ENCODE data around the gene DAAM2. TPM values are rescaled to one million over a fixed set of nuclear protein-coding genes. Genes with fewer than 3 reads are reported as not detected.

Gene DAAM2
- polyA plus RNA-seq, 3 donors: not detected

GRCh38 chr6:39834866-39835265 lies 42.7 kb downstream of the DAAM2 start:
- no peak overlapping the region for H2AFZ ChIP-seq (ENCODE audit: insufficient read depth, low read depth, low read length, poor library complexity, severe bottlenecking)
- no peaks in the 10 kb centered on the region for H4K20me1 ChIP-seq (ENCODE audit: insufficient read depth, low read length)
- no peaks in the 10 kb centered on the region for H3K36me3 ChIP-seq (replicated peaks in 1 of 2; ENCODE audit: control insufficient read depth in 1 of 2, insufficient read depth in 2 of 2, low read length in 2 of 2)
- Mint-ChIP-seq H3K4me3 (no peak overlapping the region), H3K27me3 (ENCODE audit: low read depth in 3 of 3) (peaks cover 1 to 10% (median 10%) of the 10 kb centered on the region in 3 donors), H3K9me3 (peaks cover 0 to 1% (median 0%) of the 10 kb centered on the region in 7 donors), H3K27ac (no peak overlapping the region), H3K36me3 (no peaks in the 10 kb centered on the region), H3K4me1 (no peaks in the 10 kb centered on the region)
- TF ChIP-seq CTCF (IDR thresholded peaks at IDR 0.05): no peak
- H3K9me3 ChIP-seq (replicated peaks in 1 of 2; ENCODE audit: control insufficient read depth in 1 of 2, insufficient read depth in 1 of 2, low read length in 2 of 2): no peaks in the 10 kb centered on the region
- no peak overlapping the region for H3K4me2 ChIP-seq (replicated peaks; ENCODE audit: extremely low read depth, low read length, poor library complexity, severe bottlenecking)
- H3K4me3 ChIP-seq (replicated peaks in 1 of 3; ENCODE audit: low read depth in 2 of 3, low read length in 3 of 3): no peak overlapping the region
- no peak overlapping the region for H3K27ac ChIP-seq (ENCODE audit: low read depth in 1 of 2, low read length in 2 of 2)
- no peaks in the 10 kb centered on the region for H3K27me3 ChIP-seq (ENCODE audit: control insufficient read depth in 2 of 2, insufficient read depth in 2 of 2, low read length in 2 of 2)
- no peaks in the 10 kb centered on the region for H3K4me1 ChIP-seq (ENCODE audit: control insufficient read depth in 1 of 2, insufficient read depth in 2 of 2, low read length in 2 of 2)
- no peaks in the 10 kb centered on the region for H3K79me2 ChIP-seq (ENCODE audit: insufficient read depth, low read length)
- intact Hi-C loops (cut with micrococcal nuclease): no loop called here
- WGBS (ENCODE audit: insufficient coverage): 93% methylated on average over 3 of the region's 5 CpGs
- DNase-seq: no peak
- H3K9ac ChIP-seq (ENCODE audit: insufficient read depth, low read length, poor library complexity, severe bottlenecking): no peak overlapping the region

- no peaks in the 10 kb centered on the region for H3K4me1 ChIP-seq (ENCODE audit: control insufficient read depth in 1 of 2, insufficient read depth in 2 of 2, low read length in 2 of 2)
- no peak for DNase-seq
- Mint-ChIP-seq H3K9me3 (peaks cover 0 to 1% (median 0%) of the 10 kb centered on the region in 7 donors), H3K27ac (no peak overlapping the region), H3K4me1 (no peaks in the 10 kb centered on the region), H3K36me3 (no peaks in the 10 kb centered on the region), H3K4me3 (no peak overlapping the region), H3K27me3 (ENCODE audit: low read depth in 3 of 3) (peaks cover 1 to 11% (median 10%) of the 10 kb centered on the region in 3 donors)
- H3K9me3 ChIP-seq (replicated peaks in 1 of 2; ENCODE audit: control insufficient read depth in 1 of 2, insufficient read depth in 1 of 2, low read length in 2 of 2): no peaks in the 10 kb centered on the region
- no peak overlapping the region for H3K4me2 ChIP-seq (replicated peaks; ENCODE audit: extremely low read depth, low read length, poor library complexity, severe bottlenecking)
- no peaks in the 10 kb centered on the region for H4K20me1 ChIP-seq (ENCODE audit: insufficient read depth, low read length)
- intact Hi-C loops (cut with micrococcal nuclease): no loop called here
- 72% methylated on average over 2 of the region's 2 CpGs for WGBS (ENCODE audit: insufficient coverage)
- no peak overlapping the region for H3K9ac ChIP-seq (ENCODE audit: insufficient read depth, low read length, poor library complexity, severe bottlenecking)
- H2AFZ ChIP-seq (ENCODE audit: insufficient read depth, low read depth, low read length, poor library complexity, severe bottlenecking): no peak overlapping the region
- H3K27me3 ChIP-seq (ENCODE audit: control insufficient read depth in 2 of 2, insufficient read depth in 2 of 2, low read length in 2 of 2): no peaks in the 10 kb centered on the region
- H3K79me2 ChIP-seq (ENCODE audit: insufficient read depth, low read length): no peaks in the 10 kb centered on the region
- no peak overlapping the region for H3K27ac ChIP-seq (ENCODE audit: low read depth in 1 of 2, low read length in 2 of 2)
- no peak overlapping the region for H3K4me3 ChIP-seq (replicated peaks in 1 of 3; ENCODE audit: low read depth in 2 of 3, low read length in 3 of 3)
- TF ChIP-seq CTCF (IDR thresholded peaks at IDR 0.05): no peak
- H3K36me3 ChIP-seq (replicated peaks in 1 of 2; ENCODE audit: control insufficient read depth in 1 of 2, insufficient read depth in 2 of 2, low read length in 2 of 2): no peaks in the 10 kb centered on the region
Observed at GRCh38 chr6:39835821-39836295, 43.7 kb downstream of the DAAM2 start.

Measured in CD14-positive monocyte (primary cell).